GM12872 (cell line): ENCODE results near the gene CRIP3.

Source experiments
- TF ChIP-seq, protein P1 (sequence below): IDR thresholded peaks from 3 replicates; pipeline ENCODE4 v1.5.1; 2011; ENCODE audit warnings: low read depth, mild to moderate bottlenecking, low read length, moderate library complexity; ENCODE audit not compliant: insufficient read depth

CRIP3 gene

DNA sequence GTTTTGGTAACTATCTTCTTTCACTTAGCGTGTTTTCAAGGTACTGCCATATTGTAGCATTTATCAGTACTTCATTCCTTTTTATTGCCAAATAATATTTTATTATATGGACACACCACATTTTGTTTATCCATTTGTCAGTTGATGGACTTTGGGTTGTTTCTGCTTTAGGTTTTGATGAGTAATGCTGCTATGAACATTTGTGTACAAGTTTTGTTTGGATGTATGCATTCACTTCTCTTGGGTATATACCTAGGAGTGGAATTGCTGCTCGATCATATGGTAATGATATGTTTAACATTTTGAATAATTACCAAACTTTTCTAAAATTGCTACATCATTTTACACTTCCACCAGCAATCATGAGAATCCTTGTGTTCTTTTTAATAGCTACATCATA is 16.9 kb downstream of the CRIP3 start:
- TF ChIP-seq, protein P1, sequence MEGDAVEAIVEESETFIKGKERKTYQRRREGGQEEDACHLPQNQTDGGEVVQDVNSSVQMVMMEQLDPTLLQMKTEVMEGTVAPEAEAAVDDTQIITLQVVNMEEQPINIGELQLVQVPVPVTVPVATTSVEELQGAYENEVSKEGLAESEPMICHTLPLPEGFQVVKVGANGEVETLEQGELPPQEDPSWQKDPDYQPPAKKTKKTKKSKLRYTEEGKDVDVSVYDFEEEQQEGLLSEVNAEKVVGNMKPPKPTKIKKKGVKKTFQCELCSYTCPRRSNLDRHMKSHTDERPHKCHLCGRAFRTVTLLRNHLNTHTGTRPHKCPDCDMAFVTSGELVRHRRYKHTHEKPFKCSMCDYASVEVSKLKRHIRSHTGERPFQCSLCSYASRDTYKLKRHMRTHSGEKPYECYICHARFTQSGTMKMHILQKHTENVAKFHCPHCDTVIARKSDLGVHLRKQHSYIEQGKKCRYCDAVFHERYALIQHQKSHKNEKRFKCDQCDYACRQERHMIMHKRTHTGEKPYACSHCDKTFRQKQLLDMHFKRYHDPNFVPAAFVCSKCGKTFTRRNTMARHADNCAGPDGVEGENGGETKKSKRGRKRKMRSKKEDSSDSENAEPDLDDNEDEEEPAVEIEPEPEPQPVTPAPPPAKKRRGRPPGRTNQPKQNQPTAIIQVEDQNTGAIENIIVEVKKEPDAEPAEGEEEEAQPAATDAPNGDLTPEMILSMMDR: no peak

DNA sequence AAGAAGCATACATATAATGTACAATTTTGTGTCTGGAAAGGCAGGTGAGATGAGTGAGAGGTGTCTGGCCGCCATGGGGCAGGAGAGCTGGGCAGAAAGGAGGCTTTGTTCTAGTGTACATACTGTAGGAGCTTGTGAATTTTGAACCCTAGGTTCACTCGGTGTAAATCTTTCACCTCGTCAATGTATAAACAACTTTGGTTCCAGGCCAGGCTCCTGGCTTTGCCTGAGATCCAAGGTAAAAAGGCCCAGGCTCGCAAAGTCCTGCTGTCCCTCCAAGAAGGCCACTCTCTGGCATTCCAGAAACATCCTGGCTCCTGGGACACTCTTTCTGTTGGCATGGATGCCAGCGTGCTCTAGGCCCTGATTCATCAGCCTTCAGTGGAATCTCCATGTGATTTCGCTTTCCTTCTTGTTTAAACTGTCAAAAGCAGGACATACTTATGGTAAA is 17.7 kb downstream of the CRIP3 start:
- TF ChIP-seq, protein P1: no peak

DNA sequence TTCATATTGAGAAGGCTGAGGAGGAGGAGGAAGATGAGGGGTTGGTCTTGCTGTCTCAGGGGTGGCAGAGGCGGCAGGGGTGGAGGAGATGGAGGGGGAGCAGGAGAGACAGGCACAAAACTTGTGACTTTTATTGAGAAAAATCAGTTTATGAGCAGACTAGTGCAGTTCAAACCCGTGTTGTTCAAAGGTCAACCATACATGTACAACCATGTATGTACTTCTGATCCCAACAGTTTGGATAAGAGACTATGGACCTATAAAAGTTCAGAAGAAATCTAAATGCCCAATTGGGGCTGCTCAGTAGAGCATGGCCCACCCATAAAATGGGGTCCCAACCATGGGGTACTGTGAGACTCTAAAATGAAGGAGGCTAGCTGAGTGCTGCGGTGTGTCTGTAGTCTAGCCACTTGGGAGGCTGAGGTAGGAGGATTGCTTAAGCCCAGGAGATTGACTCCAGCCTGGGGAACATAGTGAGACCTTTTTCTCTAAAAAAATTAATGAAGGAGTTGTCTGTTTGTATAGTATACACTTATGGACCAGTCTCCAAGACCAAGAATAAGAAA is 18.2 kb downstream of the CRIP3 start:
- TF ChIP-seq, protein P1: no peak

DNA sequence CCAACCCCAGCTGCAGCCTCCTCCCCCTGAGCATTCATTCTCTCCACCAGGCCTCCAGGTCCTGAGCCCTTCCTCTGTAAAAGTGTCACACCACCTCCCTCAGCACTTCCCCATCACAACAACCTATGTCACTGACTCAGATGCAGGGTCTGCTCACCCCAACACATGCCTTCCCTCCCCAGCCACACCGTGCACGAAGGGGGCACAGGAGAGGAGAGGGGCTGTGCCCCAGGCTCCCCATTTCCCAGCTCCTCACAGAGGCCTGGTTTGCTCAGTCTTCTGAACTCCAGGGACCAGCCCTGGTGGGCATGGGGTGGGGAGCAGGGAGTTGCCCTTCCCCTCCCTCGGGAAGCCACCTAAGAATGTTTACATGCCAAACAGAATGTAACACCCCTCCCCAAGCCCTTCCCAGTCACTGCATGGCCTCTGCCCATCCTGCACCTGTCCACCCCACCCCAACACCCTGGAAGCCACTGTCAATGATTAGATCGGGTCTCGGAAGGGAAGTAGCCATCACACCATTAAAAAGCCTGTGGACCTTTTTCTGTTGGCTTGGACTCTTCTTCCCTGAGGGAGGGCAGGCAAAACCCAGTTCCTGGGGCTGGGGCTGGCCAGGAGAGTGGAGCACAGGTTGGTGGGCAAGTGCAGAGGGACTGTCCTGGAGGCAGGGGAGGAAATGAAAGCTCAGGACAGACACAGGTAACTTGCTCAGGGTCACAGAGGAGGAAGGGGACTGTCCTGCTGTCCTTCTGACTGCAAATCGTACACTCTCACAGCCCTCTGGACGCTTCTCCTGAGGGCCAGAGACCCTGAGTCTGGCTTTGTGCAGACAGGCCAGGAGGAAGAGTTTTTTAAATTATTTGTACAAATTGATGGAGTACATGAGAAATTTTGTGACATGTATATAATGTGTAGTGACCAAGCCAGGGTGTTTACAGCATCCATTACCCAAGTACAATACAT is 20.6 kb downstream of the CRIP3 start:
- TF ChIP-seq, protein P1: no peak

DNA sequence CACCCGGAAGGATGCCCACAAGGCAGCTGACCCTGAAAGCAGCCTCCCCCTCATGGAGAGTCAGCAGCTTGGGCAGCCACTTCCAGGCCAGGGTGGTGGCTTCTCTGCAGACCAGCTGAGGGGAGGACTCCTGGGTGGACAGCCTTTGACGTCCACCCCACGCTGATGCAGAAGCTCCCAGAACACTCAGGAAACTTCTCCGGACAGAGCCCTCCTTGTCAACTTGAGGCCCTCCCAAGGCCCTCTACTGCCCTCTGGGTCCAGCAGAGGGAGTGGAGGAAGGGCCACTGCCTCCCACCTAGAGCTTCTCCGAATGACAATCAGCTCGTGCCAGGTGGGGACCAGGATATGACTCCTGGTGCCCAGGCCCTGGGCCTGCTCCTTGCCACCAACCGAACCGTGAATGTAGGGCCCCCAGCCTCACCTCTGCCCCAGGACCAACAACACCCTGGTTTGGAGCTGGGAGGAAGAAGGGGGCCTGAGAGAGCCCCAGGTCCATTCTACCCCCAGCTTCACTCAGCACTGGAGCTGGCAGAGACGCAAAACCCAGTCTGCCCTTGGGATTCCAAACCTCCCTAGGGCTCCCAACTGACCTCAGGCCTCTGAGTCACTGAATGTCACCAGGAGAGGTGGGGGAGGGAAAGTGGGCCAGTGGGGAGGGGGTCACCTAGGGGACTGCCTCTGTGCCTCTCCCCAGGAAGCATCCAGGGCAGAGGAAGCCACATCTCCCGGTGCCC is 21.5 kb downstream of the CRIP3 start:
- TF ChIP-seq, protein P1: no peak

DNA sequence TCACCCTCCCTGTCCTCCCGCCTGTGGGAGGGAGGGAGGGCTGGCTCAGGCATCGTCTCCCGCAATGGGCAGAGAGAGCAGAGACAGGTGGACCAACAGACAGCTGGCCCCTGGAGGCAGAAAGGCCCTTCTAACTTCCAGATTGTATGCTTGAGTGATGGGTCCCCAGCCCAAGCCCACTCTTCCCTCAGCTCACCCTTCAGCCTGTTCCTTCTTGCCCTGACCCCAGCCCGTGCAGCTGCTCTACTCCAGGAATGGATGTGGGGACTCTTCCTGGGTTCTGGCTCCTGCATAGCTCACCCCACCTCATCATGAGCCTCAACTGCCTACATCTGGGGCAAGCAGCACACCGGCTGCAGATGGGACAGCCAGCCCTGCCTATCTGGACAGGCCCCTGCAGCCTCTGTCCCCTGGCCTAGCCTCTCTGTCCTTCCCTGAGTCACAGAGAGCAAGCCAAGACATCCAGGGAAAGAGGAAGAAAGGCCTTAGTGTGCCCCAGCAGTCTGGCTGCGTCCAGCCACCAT is 22.1 kb downstream of the CRIP3 start:
- TF ChIP-seq, protein P1: no peak

DNA sequence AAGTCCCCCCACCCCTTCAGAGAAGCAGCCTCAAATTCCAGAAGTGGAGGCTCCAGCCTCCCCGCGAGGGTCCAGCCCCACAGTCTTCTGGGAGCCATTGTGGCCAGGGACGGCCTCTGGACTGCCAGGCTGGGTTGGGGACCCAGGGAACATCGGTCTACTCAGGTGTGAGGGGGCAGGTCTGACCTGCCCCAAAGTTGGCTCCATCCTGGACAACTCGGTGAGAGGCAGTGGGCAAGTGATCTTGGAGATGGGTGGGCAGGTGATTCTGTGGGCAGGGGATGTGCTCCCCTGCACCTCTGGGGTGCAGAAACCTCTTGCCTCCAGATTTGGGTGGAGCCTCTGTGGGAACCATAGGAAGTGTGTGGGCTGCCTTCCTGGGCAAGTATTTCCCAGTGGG is 22.8 kb downstream of the CRIP3 start:
- TF ChIP-seq, protein P1: no peak
